Heart left ventricle (tissue), 16 donors: ENCODE measurements around the gene WIPF3. TPM values are rescaled to one million over a fixed set of nuclear protein-coding genes. Genes with fewer than 3 reads are reported as not detected.

Experiments used
- ATAC-seq, 4 donors: fragments of 200-7000 bp; cut with Tn5 transposase; one replicate each; pipeline ENCODE4 v1.9.1; 2020 to 2022; ENCODE audit warnings: moderate library complexity in 4 of 4, mild to moderate bottlenecking in 3 of 4, moderate number of reproducible peaks in 1 of 4
- DNase-seq, 5 donors: peaks; one replicate each; pipeline ENCODE4 v3.0.0-alpha.2; 2020
- H3K27ac ChIP-seq, 12 donors: fragments of 200-600 bp; sonication (generic) in 4 of 12; one replicate each; pipeline versions ENCODE4 v1.5.0 to v1.8.0; 2016 to 2022; ENCODE audit warnings: mild to moderate bottlenecking in 2 of 12
- H3K27me3 ChIP-seq, 9 donors: fragments of 200-600 bp; sonication (generic) in 2 of 9; one replicate each; pipeline versions ENCODE4 v1.5.1 to v1.8.0; 2016 to 2022; ENCODE audit warnings: mild to moderate bottlenecking in 3 of 9
- H3K36me3 ChIP-seq, 9 donors: fragments of 200-600 bp; sonication (generic) in 2 of 9; one replicate each; pipeline versions ENCODE4 v1.5.0 to v1.8.0; 2018 to 2022; ENCODE audit warnings: mild to moderate bottlenecking in 2 of 9
- H3K4me1 ChIP-seq, 12 donors: fragments of 200-600 bp; sonication (generic) in 4 of 12; one replicate each; pipeline versions ENCODE4 v1.5.0 to v1.8.0; 2016 to 2022; ENCODE audit warnings: mild to moderate bottlenecking in 3 of 12
- H3K4me3 ChIP-seq, 12 donors: fragments of 200-600 bp; sonication (generic) in 4 of 12; one replicate each; pipeline versions ENCODE4 v1.5.0 to v1.8.0; 2017 to 2022; ENCODE audit warnings: mild to moderate bottlenecking in 9 of 12, moderate library complexity in 4 of 12
- H3K9me3 ChIP-seq, 12 donors: fragments of 200-600 bp; sonication (generic) in 4 of 12; one replicate each; pipeline versions ENCODE4 v1.5.0 to v1.8.0; 2016 to 2022; ENCODE audit warnings: mild to moderate bottlenecking in 1 of 12
- POLR2A ChIP-seq, 2 donors: fragments of 450-650 bp; IDR thresholded peaks; one replicate each; pipeline ENCODE4 v1.6.1; 2017; ENCODE audit warnings: antibody characterized with exemption in 2 of 2, mild to moderate bottlenecking in 2 of 2, moderate library complexity in 2 of 2
- WGBS, 4 donors: extraction: QIAGEN DNeasy Blood & Tissue Kit in 2 of 4; methylation state at CpG; one replicate each; pipeline versions ENCODE4 v1.1.5 to v1.1.7; 2013 to 2018; 5-methylcytosine and 5-hydroxymethylcytosine counted together
- intact Hi-C, 10 donors: fragments of 100-400 bp; cut with DNase I; formaldehyde crosslinking; loops; one replicate each; pipeline versions ENCODE4 v1.11.1 to v1.14.2; 2022
- polyA plus RNA-seq, 2 donors: library from polyadenylated mRNA; stranded (reverse); fragments of 200-250 nt; gene quantifications; one replicate each; pipeline ENCODE4 v1.2.3, GENCODE V29; 2013
- total RNA-seq, 9 donors: library from RNA; depleted of rRNA in 2 of 9; stranded (reverse); fragments of >200 nt in 2 of 9; fragmentation: NEBNext Ultra II Directional in 3 of 9; extraction: Animal tissue kit (Norgen Biotek cat#: 25700) in 3 of 9; gene quantifications; one replicate each; pipeline versions ENCODE4 v1.1.0 to v1.2.4, GENCODE V29; 2016 to 2023
- TF ChIP-seq, protein P1 (sequence below), 12 donors: fragments of 200-600 bp; sonication (generic) in 4 of 12; IDR thresholded peaks; one replicate each; pipeline versions ENCODE4 v1.5.0 to v1.8.0; 2018 to 2022; ENCODE audit warnings: antibody characterized with exemption in 12 of 12, mild to moderate bottlenecking in 5 of 12
- donor health status: ischemic (EF 13 %, LVEDD 7.1; RV severe dilation, severe dysfunction).
- donor health status: healthy with polysubstance abuse.
- donor health status: DM: no; HTN: yes; CAD: no.
- donor health status: DM: no; HTN: no; CAD: no.
- donor health status: ischemic (EF 25% LVEDD 6.9; RV normal size, moderate dysfunction).
- donor health status: ischemic (EF 25% LVEDD 5.7; RV mildly dilated, moderate dysfunction).
- donor health status: healthy.
- donor health status: DM: yes; HTN: yes; CAD: no.
- donor health status: ischemic (EF 35%, LVEDD 5.7; RV mildly dilated, moderate dysfunction).
- donor health status: nonischemic (EF 11% LVEDD 7.7; RV severe dilation, severe dysfunction).
- donor health status: DM: yes; HTN: yes; CAD: no.
- donor health status: PGD.
- donor health status: ischemic (EF 29% LVEDD 5.4; RV normal size, mild dysfunction).
- donor health status: nonischemic (EF 23%, LVEDD 6.1; RV moderate dilation, normal function).

Gene WIPF3
- total and polyA plus RNA-seq, 11 donors, result 1.2 to 16.5 (median 6.8) TPM

DNA sequence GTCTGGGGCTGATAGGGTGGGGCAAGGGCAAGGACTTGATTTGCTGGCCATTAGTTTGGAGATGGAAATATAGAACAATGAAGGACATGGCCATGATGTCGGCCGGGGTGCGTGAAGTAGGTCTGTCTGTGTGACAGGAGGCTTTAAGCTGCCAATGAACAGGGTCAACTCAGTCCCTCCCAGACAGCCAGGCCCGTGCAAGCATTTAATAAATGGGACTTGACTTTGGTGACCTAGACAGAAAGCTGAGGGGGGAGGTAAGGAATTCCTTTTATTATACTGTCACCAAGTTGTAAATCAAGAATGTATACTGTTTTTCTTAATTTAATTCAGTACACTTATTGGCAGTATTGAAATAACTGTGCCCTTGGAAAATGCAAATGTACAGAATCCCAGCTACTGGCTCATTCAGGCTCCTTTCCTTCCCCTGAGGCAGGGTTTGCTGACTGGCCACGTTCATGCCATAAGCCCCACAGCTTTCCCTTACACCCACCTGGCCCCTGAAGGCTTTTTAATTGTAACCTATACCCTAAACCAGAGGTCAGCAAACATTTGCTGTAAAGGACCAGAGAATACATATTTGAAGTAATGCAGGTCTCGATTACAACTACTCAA, 87.2 kb downstream of the WIPF3 start:
- H3K36me3 ChIP-seq, result peaks cover 0 to 7% (median 0%) of the 10 kb centered on the region in 9 donors
- no peak for ATAC-seq
- H3K9me3 ChIP-seq, result peaks cover 0 to 7% (median 0%) of the 10 kb centered on the region in 12 donors
- DNase-seq, result no peak
- WGBS, 4 donors, result 79 to 89% (median 84%) methylated on average over 6 of the region's 6 CpGs
- H3K4me1 ChIP-seq, result no peaks in the 10 kb centered on the region
- no peaks in the 10 kb centered on the region for H3K27me3 ChIP-seq
- intact Hi-C loops, result no loop called here
- H3K4me3 ChIP-seq, result no peak overlapping the region
- TF ChIP-seq, protein P1, sequence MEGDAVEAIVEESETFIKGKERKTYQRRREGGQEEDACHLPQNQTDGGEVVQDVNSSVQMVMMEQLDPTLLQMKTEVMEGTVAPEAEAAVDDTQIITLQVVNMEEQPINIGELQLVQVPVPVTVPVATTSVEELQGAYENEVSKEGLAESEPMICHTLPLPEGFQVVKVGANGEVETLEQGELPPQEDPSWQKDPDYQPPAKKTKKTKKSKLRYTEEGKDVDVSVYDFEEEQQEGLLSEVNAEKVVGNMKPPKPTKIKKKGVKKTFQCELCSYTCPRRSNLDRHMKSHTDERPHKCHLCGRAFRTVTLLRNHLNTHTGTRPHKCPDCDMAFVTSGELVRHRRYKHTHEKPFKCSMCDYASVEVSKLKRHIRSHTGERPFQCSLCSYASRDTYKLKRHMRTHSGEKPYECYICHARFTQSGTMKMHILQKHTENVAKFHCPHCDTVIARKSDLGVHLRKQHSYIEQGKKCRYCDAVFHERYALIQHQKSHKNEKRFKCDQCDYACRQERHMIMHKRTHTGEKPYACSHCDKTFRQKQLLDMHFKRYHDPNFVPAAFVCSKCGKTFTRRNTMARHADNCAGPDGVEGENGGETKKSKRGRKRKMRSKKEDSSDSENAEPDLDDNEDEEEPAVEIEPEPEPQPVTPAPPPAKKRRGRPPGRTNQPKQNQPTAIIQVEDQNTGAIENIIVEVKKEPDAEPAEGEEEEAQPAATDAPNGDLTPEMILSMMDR (IDR thresholded peaks at IDR 0.05), result no peak
- no peak for TF ChIP-seq POLR2A (IDR thresholded peaks at IDR 0.05)
- no peak overlapping the region for H3K27ac ChIP-seq

DNA sequence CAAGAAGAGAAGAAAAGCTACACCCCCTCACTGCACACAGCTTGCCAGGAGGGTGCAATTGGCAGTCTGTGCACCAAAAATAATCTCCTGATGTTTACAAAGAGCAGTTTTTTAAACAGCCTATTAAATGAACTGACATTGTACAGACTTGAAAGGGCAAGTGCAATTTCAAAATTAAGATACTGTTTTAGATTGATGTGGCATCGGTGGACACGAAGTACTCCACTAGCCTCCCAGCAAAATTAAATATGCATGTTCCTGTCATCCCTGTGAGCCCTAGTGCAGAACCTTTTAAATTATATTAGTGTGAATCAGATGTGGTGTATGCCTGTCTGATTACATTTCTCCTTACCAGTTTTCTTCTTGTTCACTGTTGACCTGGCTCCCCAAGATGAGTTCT, 87.9 kb downstream of the WIPF3 start:
- intact Hi-C loops, result no loop called here
- Histone ChIP-seq H3K27ac (no peak overlapping the region), H3K4me3 (no peak overlapping the region), H3K4me1 (no peaks in the 10 kb centered on the region), H3K27me3 (no peaks in the 10 kb centered on the region), H3K36me3 (peaks cover 0 to 7% (median 0%) of the 10 kb centered on the region in 9 donors), H3K9me3 (peaks cover 0 to 13% (median 0%) of the 10 kb centered on the region in 12 donors)
- DNase-seq (no peak), ATAC-seq (no peak)
- no peak for TF ChIP-seq POLR2A (IDR thresholded peaks at IDR 0.05)
- TF ChIP-seq, protein P1 (IDR thresholded peaks at IDR 0.05), result no peak
- WGBS, 4 donors, result 86 to 96% (median 90%) methylated on average over 2 of the region's 2 CpGs

DNA sequence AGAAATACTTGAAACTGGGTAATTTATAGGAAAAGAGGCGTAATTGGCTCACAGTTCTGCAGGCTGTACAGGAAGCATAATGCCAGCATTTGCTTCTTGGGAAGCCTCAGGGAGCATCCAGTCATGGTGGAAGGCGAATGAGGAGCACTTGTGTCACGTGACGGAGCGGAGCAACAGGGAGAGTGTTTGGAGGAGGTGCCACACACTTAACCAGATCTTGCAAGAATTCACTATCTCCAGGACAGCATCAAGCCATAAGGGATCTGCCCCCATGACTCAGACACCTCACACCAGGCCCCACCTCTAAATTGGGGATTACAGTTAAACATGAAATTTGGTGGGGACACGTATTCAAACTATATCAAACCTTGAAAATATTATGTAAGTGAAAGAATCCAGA, 89.3 kb downstream of the WIPF3 start:
- Histone ChIP-seq H3K9me3 (peaks cover 0 to 13% (median 0%) of the 10 kb centered on the region in 12 donors), H3K27ac (no peak overlapping the region), H3K27me3 (no peaks in the 10 kb centered on the region), H3K4me3 (no peak overlapping the region), H3K4me1 (no peaks in the 10 kb centered on the region), H3K36me3 (no peaks in the 10 kb centered on the region)
- 70 to 79% (median 78%) methylated on average over 6 of the region's 6 CpGs for WGBS, 4 donors
- TF ChIP-seq, protein P1 (IDR thresholded peaks at IDR 0.05), result no peak
- TF ChIP-seq POLR2A (IDR thresholded peaks at IDR 0.05), result no peak
- DNase-seq (no peak), ATAC-seq (no peak)
- intact Hi-C loops, result no loop called here

DNA sequence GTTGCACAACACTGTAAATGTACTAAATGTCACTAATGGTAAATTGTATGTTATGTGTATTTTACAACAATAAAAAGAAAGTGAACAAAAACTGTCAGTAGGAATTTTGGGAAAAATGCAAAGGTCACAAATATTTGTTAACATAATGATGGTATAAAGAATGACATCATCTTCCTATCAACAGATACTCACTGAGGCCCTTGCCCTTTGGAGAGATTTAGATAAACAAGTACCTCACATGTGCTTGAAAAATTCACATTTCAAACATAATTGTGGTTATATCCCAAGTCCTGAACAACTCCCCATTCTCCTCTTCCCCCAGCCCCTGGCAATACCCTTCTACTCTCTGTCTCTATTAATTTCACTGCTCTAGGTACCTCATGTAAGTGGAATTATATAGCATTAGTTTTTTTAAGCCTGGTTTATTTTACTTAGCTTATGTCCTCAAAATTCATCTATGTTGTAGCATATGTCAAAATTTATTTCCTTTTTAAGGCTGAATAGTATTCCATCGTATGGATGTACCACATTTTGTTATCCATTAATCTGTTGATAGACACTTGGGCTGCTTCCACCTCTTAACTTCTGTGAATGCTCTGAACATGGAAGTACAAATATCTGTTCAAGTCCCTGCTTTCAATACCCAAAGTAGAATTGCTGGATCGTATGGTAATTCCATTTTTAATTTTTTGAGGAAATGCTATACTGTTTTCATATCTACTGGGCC, 90.5 kb downstream of the WIPF3 start:
- ATAC-seq, result no peak
- 89 to 97% (median 94%) methylated on average over 2 of the region's 2 CpGs for WGBS, 4 donors

More for the DNA sequence above, 90.5 kb downstream of the WIPF3 start:
- H3K27ac ChIP-seq, result no peak overlapping the region
- H3K9me3 ChIP-seq, result peaks cover 0 to 13% (median 0%) of the 10 kb centered on the region in 12 donors
- no peaks in the 10 kb centered on the region for H3K36me3 ChIP-seq
- H3K4me3 ChIP-seq, result no peak overlapping the region
- intact Hi-C loops, result no loop called here
- no peak for DNase-seq
- no peak for TF ChIP-seq POLR2A (IDR thresholded peaks at IDR 0.05)
- TF ChIP-seq, protein P1 (IDR thresholded peaks at IDR 0.05), result no peak
- no peaks in the 10 kb centered on the region for H3K27me3 ChIP-seq
- no peaks in the 10 kb centered on the region for H3K4me1 ChIP-seq
